PC-3 (cell line): ENCODE measurements around the gene DOC2A.

Source experiments
- CTCF ChIP-seq: fragments of 300-600 bp; sonication (generic); conservative IDR thresholded peaks from 2 replicates; pipeline ENCODE4 v1.5.1; 2017; ENCODE audit warnings: antibody characterized with exemption, low read depth, mild to moderate bottlenecking, low read length
- EZH2 ChIP-seq: fragments of 300-600 bp; sonication (generic); IDR thresholded peaks from one replicate; pipeline ENCODE4 v1.6.1; 2017; ENCODE audit warnings: antibody characterized with exemption, mild to moderate bottlenecking, low read length; ENCODE audit not compliant: unreplicated experiment
- EZH2phosphoT487 ChIP-seq: fragments of 300-600 bp; sonication (generic); IDR thresholded peaks from 2 replicates; pipeline ENCODE4 v1.6.1; 2018; ENCODE audit warnings: mild to moderate bottlenecking, antibody characterized with exemption, low read length, borderline replicate concordance

- no peak for TF ChIP-seq CTCF
- no peak for TF ChIP-seq EZH2phosphoT487
- no peak for TF ChIP-seq EZH2
These were observed 12.8 kb upstream of the DOC2A start for GRCh38 chr16:30023586-30023985.
